HG02623 (cell line): ENCODE results near the gene NOL9.
"Not testable (repeated sequence)": the region's sequence is repeated elsewhere in the genome, so short reads cannot be mapped to it uniquely, and the experiment has no call there.

Source experiments
- ATAC-seq: cut with Tn5 transposase; IDR thresholded peaks from one replicate; pipeline ENCODE4 v1.9.1; 2021; ENCODE audit warnings: moderate library complexity; ENCODE audit not compliant: unreplicated experiment

NOL9 gene

DNA sequence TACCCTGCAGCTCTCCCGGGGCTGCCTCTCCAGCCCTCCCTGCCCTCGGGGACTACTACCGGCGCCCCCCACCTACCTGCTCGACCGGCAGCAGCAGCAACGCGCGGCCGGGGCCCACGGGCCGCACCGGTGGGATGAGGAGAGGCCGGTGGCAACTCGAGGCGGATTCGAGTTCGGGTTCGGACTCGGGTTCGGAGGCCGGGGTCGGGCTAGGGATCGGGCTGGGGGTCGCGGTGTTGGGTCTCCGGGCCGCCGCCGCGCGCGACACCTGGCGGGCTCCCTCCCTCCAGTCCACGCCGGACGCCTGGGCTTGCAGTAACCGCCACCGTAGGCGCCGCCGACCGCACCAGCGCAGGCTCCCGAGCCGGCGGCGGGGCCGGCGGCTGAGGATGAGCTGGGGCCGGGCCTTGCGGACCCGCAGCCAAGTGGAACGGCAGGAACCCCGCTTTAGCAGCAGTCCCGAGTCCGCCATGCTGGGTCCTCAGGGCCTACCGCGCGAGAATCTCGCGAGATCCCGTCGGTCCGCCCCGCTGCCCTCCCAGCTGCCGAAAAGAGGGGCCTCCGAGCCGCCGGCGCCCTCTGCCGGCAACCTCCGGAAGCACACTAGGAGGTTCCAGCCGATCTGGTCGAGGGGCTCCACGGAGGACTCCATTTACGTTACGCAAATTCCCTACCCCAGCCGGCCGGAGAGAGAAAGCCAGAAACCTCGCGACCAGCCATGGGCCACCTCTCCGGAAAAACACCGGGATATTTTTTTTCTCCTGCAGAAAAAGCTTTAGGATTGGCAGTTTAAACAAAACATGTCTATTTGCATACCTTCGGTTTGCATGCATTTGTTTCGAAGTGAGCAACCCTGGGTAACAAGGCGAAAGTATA is at the start of gene NOL9:
NOL9 (minus strand) TSS at position 483 of the 876 bp plus-strand sequence; CDS start at position 472, 11 bp downstream.
- peak; percentile 87 for ATAC-seq

DNA sequence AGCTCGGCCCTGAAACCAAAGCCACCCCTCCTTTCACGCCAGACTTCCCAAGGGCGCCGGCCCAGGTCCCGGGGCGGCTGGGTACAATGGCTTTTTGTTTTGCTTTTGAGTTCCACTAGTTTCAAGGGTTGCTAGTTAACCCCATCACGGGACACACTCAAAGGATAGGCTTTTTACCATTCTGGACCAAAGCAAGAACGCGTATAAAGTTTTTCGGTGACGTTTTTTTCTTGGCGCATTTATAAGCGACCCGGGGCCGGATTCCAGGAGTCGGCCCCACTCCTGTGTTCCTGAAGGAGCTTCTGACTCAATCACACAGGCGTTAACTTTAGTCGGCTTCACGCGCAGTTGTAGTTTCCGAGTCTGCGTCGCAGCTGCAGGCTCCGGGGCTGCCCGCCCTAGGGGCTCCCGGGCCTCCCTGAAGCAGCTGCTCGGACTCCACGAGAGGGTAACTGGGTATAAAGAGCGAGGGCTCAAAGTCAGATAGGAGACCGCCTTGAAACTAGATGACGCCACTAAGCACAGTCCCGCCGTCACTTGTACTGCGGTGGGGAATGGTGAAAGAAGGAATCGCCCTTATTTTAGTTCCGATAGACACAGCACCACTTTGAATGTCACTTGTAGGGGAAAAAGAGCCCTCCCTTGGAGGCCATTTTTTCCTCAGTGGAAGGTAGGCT is 49.1 kb upstream of the NOL9 start:
- peak; percentile 12 for ATAC-seq

DNA sequence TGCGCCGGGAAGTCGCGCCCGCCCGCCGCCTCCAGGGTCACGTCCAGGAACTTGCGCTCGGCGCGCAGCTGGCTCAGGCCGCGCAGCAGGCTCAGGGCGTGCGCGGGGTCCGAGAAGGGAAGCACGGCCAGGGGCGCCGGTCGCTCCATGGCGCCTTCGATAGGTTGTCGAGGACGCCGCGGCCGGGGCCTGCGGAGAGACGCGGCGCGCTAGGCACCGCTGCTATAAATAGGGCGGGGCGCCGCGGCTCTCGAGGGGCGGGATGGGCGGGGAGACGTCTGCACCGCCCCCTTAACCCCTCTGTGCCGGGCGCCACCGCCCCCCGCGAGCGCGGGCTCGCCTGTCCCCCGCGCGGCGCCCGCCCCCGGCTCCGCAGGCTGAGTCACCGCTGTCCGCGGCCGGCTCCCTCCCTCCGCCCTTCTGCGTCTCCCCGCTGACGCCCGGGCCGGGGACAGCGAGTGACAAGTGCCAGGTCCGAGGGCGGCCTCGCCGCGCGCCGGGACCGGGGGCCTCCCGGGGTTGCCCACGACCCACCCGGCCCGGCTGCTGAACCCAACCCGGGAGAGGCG is 48.4 kb upstream of the NOL9 start, which contains the start of gene KLHL21:
KLHL21 (minus strand) TSS at position 201 of the 569 bp plus-strand sequence; CDS start at position 149, 52 bp downstream.
- ATAC-seq, result peak; percentile 44

DNA sequence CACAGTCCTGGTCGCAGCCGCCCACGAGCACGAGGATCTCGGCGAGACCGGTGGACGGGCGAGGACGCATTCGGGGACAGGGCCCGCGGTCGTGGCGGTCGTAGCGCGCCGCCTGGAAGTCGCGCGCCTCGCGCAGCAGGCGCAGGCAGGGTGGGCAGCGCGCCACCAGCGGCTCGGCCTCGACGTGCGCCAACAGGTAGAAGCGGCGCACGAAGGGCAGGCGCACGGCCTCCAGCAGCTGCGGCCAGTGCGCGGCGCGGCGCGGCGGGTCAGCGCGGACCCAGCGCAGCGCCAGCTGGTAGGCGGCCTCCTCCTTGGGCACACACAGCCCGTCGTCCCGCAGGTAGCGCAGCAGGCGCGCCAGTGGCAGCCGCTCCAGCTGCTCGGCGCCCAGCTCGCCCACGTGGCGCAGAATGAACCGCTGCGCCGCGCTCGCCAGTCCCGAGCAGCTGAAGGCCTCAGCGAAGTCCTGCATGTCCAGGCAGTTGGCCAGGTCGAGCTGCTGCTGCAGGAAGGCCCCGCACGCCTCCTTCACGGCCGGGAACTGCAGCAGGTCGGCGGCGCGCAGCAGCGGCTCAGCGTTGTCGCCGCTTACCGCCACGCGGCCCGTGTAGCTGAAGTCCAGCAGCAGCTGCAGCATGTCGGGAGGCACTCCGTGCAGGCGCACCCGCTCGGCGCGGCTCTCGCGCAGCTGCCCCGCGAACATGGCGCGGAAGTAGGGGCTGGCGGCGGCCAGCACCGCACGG is 47.8 kb upstream of the NOL9 start:
- ATAC-seq, result peak; percentile 17

DNA sequence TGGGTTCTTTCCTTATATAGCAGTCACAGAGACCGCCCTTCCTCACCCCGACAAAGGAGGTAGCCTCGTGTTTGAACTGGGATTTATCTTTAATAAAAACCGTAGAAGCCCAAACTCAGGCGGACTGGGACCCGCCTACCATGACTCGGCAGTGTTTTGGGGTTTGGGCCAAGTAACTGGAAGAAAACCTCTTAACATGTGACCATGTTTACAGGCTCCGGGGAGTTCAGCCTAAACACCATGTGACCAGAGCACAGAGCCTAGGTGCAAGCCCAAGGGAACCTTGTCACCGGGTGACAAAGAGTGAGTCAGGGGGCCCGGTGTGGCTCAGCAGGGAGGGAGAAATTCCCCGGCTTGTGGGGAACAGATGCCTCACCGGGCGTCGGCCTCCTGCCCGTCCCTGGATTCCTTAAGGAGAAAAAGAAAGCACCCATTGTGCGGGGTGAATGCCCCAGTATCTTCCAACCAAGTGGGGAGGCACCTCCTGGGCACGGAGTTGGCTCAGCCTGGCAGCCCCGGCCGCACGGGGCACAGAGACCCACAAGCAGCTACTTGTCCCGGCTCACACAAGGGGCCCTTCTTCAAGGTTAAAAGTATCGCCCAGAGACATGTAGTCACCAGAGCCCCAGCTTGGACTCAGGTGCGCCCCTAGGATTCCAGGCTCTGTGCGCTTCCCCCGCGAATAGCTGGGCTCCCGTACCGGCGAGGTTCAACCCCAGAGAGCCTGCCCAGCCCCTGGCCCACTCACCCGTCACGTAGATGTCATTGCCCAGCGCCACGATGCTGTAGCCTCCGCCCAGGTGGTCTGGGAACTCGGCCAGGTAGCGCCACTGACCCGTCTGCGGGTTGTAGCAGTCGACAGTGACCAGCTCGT is 47.0 kb upstream of the NOL9 start:
- ATAC-seq, result peak; percentile 28

DNA sequence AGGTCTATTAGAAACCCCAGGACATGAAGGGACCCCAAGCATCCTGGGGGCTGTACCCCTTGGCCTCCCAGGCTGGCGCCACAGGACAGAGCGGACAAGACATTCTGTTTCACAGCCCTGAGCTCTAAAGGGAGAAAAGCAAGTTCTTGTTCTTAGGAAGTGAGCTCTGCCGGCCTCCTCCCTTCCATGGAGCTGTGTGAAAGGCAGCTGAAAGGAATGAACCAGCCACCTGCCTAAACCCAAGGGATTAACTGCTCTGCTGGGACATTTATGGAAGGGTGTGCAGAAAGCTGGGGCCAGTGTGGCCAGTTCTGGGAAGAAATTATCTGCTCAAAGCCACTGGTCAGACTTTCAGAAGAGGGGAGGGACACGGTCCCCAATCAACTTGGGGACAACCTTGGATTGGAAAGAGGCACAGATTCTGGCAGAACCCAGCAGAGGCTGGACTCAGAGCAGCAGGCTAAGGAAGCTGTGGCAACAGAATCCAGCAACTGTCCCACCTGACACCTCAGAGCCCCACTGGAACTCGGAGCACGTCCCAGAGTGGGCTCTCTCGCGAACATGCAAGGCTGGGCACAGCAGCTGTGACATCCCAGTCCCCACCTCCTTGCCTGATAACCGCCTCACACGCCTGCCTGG is 46.2 kb upstream of the NOL9 start:
- no peak for ATAC-seq

DNA sequence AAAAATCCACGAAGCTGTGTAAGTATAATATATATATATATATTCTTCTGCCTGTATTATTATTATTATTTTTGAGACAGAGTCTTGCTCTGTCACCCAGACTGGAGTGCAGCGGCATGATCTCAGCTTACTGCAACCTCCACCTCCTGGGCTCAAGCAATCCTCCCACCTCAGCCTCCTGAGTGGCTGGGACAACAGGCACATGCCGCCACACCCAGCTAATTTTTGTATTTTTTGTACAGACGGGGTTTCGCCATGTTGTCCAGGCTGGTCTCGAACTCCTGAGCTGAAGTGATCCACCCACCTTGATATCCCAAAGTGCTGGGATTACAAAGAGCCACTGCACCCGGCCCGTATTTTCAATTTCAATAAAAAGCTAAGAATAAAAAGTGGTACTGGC is 45.7 kb upstream of the NOL9 start:
- not testable (repeated sequence) for ATAC-seq

DNA sequence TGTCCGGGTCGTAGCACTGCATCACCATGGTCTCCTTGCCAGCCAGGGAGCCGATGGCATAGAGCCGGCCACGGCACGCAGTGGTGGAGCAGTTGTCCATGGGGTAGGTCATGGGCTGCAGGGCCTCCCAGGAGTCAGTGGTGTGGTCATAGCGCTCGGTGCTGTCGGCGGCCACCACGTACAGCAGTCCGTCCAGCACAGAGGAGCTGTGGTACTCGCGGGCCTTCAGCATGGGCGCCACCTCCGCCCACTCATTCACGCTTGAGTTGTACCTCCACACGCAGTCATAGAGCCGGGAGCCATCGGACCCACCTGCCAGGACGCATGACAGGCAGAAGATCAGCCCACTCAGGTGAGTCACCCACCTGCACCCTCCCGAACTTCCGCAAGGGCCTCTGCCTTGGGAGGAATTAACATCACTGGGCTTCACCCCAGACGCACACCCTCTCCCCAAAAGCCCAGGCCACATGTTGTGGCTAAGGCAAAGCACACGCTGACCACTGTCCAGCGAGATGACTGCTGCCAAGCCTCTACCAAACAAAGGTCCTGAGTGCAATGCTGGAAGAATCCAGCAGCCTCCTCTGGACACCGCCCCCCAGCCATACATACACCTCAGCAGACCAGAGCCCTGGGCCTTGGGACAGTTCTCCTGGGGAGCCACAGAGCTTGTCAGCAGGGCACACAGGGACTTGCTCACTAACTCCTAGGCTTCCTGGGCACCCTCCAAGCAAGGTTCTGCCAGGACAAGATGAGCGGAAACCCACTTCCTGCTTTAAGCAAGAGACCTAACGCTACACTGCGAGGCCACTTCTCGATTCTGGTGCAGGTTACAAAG is 45.0 kb upstream of the NOL9 start:
- no peak for ATAC-seq

DNA sequence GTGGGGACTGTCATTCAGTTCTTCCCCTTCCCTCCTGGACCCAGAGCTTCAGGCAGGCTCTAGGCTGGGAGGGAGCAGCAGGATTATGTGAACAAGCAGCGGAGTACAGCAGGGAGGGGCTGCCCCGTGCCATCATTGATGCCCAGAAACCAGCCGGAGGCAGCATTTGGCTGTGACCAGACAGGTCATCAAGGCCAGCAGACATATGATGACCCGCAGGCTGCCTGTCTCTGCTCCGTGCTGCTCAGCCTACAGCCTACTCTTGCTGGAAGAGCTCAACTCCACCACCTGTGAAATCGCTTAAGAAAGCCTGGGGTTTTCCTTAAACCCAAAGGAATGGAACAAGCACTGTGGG is 43.4 kb upstream of the NOL9 start:
- no peak for ATAC-seq

DNA sequence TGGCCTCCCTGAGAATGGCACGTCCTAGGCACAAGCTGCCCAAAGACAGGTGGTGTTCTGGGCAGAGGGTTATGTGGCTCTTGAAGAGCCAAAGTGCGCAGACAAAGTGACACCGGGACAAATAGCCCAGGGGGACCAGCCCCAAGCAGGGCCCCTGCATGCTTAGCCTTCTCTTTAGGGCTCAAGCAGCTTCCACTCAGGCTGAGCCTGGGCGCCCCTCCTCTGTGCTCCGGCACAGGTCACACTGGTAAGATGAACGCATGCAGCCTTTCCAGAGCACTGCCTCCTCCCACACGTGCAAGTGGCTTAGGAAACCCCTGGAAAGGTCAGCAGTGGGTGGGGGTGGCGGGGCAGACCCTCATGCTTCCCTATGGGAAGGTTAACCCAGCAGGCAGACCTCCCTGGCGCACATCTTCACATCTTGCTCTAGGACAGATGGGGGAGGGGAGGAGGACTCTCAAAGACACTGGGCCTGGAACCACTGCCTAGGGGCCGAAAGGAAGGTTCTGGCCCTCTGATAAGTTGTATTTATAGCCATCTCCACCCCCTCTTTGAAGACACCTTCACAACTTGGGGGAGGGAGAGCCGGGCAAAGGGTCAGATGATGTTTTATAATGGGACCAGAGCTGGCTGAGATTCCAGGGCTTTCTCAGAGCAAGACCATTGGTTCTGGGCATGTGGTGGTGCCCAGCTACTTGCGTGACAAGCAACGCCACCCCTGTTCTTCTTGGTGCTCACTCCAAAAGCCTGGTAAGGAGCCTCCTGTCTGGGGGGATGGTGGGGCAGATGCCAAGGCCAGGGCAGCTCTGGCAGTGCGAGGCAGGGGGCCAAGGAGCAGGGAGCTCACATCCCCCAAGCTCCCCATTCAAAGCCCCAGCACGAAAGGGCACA is 42.8 kb upstream of the NOL9 start:
- no peak for ATAC-seq

DNA sequence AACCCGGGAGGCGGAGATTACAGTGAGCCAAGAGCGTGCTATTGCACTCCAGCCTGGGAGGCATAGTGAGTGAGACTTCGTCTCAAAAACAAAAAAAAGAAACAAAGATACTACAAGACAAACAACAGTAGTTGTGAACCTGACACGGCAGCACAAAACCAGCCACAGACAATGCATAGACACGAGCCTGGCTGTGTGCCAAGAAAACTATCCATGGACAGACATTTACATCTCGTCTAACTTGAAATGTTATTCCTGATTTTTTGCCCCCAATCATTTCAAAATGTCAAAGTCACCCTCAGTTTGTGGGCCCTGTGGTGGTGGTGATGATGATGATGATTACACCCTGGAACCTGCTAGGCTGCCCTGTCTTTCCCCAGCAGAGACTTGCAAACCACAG is 42.0 kb upstream of the NOL9 start:
- ATAC-seq, result no peak

DNA sequence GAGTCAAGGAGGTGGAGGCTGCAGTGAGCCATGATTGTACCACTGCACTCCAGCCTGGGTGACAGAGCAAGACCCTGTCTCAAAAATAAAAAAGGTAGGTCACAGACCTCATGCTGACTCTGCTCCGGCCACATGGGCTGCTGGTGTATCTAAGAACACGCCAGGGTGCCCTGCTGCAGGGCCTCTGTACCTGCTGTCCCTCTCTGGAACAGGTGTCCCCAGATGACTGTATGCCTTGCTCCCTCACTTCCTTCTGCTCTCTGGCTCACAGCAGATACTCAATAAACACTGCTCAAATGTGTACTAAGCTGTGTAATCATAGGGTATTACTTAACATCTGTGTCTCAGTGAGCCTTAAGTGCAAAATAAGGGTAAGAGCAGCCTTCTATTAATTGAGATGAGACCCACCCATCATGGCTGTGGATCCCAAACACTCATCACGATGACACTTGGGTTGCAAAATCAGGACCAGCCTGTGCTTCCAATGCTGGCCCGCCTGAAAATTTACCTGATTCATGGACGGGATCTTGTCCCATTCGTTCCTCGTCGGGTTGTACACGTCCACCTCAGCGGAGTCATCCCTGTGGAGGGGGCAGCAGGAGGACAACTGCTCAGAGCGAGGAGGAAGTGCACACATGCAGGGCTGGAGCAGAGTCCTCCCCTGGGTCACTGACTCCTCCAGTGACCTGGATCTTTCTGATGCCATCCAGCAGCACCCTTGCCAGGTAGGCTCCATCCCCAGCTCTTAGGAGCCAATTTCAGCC is 40.8 kb upstream of the NOL9 start:
- no peak for ATAC-seq

DNA sequence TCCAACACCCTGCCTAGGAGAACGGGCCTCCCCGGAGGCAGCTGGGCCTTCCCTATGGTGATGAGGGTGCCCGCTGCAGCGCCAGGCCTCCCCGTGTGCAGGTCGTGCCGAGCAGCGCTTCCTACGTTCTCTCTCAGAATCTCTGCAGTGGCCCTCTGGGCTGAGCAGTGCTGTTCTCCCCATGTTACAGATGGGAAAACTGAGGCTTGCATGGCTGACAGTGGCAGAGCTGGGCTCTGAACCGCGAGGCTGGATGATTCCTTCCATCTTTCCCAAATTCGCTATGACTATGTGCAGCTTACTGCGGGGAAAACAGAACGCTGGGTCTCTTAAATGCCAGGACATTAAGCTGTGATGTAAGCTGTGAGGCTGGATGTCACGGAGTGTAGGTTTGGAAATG is 39.5 kb upstream of the NOL9 start:
- no peak for ATAC-seq

DNA sequence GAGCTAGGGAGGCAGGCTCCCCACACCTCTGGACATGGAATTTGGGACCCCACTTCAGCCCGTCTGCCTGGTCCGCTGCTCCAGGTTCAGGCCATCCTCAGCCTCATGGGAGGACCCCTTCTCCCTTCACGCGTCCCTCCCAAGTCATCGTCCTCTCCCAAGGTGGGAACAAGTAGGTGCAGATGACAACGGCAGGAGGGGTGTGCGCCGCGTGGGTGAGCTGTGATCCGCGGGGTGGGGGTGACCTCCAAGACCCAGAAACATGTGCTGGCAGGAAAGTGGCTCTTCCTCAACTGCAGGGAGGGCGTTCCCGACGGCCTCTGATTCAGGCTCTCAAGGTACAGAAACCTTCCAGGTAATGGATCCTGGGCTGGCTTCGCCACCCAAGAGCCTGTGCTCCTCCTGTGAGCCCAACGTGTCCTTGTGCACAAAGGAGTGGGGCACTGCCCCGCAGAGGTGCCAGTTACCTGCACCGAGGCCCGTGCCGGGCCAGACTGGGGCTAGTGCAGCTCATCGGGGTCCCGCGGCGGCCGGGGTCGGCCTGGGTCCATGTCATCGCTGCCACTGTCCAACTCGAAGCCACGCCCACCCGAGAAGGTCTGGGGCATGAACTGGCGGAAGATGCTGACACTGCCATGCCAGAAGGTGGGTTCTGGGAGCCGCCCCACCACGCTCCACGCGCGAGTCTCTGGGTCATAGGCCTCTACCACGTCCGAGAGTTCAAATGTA is 38.7 kb upstream of the NOL9 start:
- ATAC-seq, result no peak

DNA sequence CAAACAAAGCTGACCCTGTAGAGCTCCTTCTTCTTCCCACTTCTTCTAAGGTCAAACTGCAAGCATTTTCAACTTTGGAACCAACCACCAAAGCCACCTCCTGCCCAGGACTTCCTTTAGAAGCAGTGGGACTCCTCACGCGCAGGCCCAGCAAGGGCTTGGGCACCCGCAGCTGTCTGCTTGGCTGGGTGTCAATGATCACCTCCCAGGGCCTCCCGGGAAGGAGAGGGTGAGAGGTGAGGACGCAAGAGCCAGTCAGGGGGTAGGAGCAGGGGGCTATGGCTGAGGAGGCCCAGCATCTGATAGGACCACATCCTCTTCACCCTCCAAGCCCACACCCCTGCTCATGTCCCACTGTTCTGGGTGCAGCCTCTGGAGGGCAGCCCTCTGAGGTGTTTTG is 38.1 kb upstream of the NOL9 start:
- no peak for ATAC-seq

DNA sequence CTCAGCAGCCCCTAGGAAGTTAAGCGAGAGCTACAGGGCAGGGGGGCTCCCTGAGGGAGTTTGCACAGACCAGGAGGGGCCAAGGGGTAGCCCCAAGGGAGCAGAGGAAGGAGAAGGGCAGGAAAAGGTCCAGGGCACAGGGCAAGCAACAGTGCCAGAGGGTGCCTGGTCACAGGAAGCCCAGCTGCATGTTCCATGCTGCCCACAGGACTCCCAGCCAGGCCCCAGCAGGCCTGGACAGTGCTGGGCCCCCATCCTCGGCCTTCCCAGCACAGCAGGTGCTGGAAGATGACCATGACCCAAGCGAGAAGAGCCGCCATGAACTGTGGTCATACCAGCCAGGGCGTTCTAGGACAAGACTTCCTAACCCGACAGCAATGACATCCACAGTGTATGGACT is 37.3 kb upstream of the NOL9 start:
- no peak for ATAC-seq

DNA sequence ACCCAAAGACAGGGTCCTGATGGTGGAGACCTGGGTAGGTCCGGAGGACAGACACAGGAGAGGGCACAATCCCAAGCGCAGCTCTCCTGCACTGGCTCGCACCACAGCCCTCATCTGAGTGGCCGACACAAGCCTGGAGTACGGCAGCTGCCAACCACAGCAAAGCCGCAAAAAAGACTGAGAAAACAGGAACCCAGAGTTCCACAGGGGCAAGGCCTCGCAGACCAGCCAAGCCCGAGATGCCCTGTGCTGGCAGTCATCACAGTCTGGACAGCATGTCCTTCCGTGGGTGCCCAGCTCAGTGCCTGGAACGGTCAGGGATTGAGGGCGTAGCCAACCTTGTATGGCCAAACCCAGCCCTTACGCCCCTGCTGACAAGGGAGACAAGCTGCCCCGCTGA is 36.9 kb upstream of the NOL9 start:
- ATAC-seq, result no peak
